Left ventricle myocardium inferior (tissue), 1 donor: ENCODE data around the gene EVL. TPM values are rescaled to one million over a fixed set of nuclear protein-coding genes. Genes with fewer than 3 reads are reported as not detected.
"Not testable (repeated sequence)": the region's sequence is repeated elsewhere in the genome, so short reads cannot be mapped to it uniquely, and the experiment has no call there.

Source experiments
- DNase-seq: peaks from one replicate; pipeline ENCODE4 v3.0.0-alpha.2; 2020
- H3K27ac ChIP-seq: fragments of 200-600 bp; replicated peaks from 2 replicates; pipeline ENCODE4 v1.8.0; 2021
- H3K27me3 ChIP-seq: fragments of 200-600 bp; 2 replicates; pipeline ENCODE4 v1.8.0; 2021; ENCODE audit warnings: low read depth
- H3K36me3 ChIP-seq: fragments of 200-600 bp; 2 replicates; pipeline ENCODE4 v1.8.0; 2021
- H3K4me1 ChIP-seq: fragments of 200-600 bp; 2 replicates; pipeline ENCODE4 v1.8.0; 2021
- H3K4me3 ChIP-seq: fragments of 200-600 bp; 2 replicates; pipeline ENCODE4 v1.8.0; 2021; ENCODE audit warnings: mild to moderate bottlenecking, moderate library complexity
- H3K9me3 ChIP-seq: fragments of 200-600 bp; replicated peaks from 2 replicates; pipeline ENCODE4 v1.8.0; 2021
- intact Hi-C: fragments of 100-400 bp; cut with micrococcal nuclease; formaldehyde crosslinking; loops from one replicate; pipeline ENCODE4 v1.11.0; 2022
- total RNA-seq: library from RNA; stranded (reverse); fragmentation: NEBNext Ultra II Directional; extraction: Animal tissue kit (Norgen Biotek cat#: 25700); gene quantifications from one replicate; pipeline ENCODE4 v1.2.1, GENCODE V29; 2021
- TF ChIP-seq, protein P1 (sequence below): fragments of 200-600 bp; IDR thresholded peaks from 2 replicates; pipeline ENCODE4 v1.8.0; 2021; ENCODE audit warnings: antibody characterized with exemption, mild to moderate bottlenecking, borderline replicate concordance
- donor health status: DM: no; HTN: yes; CAD: no; lungs with severe emphysema.

Gene EVL
- total RNA-seq, 1 donor from 2014 or later: 39.7 TPM

DNA sequence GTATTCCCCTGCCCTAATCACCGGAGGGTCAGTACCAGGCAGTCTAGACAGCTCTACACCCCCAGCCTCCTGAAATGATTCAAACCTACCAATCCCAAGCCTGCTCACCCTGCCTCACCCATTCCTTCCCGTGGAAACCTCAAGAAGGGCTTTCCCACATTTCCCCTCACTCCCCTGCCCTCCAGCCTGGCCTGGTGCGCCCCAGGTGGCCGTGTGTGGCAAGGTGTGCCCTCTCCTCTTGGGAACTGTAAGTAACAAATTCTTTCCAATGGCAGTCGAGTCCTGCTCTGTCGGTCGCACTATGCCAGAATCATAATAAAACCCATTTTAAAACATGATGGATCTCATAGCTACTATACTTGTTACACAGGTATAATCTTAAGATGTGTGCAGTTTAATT, 108.1 kb downstream of the EVL start:
- Histone ChIP-seq H3K4me3 (no peak overlapping the region), H3K9me3 (no peaks in the 10 kb centered on the region), H3K27me3 (peaks cover 31% of the 10 kb centered on the region), H3K27ac (no peak overlapping the region), H3K4me1 (no peaks in the 10 kb centered on the region), H3K36me3 (no peaks in the 10 kb centered on the region)
- intact Hi-C loops: no loop called here
- DNase-seq: no peak
- TF ChIP-seq, protein P1, sequence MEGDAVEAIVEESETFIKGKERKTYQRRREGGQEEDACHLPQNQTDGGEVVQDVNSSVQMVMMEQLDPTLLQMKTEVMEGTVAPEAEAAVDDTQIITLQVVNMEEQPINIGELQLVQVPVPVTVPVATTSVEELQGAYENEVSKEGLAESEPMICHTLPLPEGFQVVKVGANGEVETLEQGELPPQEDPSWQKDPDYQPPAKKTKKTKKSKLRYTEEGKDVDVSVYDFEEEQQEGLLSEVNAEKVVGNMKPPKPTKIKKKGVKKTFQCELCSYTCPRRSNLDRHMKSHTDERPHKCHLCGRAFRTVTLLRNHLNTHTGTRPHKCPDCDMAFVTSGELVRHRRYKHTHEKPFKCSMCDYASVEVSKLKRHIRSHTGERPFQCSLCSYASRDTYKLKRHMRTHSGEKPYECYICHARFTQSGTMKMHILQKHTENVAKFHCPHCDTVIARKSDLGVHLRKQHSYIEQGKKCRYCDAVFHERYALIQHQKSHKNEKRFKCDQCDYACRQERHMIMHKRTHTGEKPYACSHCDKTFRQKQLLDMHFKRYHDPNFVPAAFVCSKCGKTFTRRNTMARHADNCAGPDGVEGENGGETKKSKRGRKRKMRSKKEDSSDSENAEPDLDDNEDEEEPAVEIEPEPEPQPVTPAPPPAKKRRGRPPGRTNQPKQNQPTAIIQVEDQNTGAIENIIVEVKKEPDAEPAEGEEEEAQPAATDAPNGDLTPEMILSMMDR: no peak

DNA sequence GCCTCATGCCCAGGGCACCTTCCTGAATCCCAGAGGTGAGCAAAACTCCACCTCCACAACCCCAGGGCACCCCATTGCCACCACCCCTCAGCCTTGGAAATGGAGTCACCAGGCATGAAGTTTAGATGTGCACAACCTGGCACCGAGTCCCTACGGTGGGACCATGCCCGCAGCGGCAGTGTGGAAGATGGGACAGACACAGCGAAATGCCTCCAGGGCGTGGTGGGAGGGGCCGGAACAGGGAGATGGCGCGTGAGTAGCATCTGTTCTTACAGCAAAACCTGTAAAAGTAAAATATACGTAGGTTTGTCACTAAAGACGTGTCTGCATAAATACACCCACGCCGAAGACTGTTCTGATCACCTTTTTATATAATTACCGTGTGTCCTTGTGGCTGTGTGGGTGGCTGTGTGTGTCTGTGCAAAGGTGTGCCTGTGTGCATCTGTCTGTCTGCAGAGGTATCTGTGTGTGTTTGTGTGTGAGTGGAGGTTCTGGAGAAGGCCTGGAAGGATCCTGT, 111.6 kb downstream of the EVL start:
- H3K9me3 ChIP-seq: no peaks in the 10 kb centered on the region
- DNase-seq: no peak
- H3K27ac ChIP-seq: no peak overlapping the region
- intact Hi-C loops: no loop called here
- TF ChIP-seq, protein P1: no peak
- H3K36me3 ChIP-seq: no peaks in the 10 kb centered on the region
- no peaks in the 10 kb centered on the region for H3K4me1 ChIP-seq
- no peak overlapping the region for H3K4me3 ChIP-seq
- H3K27me3 ChIP-seq: peaks cover 23% of the 10 kb centered on the region

GRCh38 chr14:100178691-100179090, 113.5 kb downstream of the EVL start:
- DNase-seq: no peak
- no peaks in the 10 kb centered on the region for H3K36me3 ChIP-seq
- H3K27ac ChIP-seq: no peak overlapping the region
- TF ChIP-seq, protein P1: no peak
- H3K4me1 ChIP-seq: no peaks in the 10 kb centered on the region
- no peak overlapping the region for H3K4me3 ChIP-seq
- H3K27me3 ChIP-seq: peaks cover 12% of the 10 kb centered on the region
- no peaks in the 10 kb centered on the region for H3K9me3 ChIP-seq
- intact Hi-C loops: no loop called here

DNA sequence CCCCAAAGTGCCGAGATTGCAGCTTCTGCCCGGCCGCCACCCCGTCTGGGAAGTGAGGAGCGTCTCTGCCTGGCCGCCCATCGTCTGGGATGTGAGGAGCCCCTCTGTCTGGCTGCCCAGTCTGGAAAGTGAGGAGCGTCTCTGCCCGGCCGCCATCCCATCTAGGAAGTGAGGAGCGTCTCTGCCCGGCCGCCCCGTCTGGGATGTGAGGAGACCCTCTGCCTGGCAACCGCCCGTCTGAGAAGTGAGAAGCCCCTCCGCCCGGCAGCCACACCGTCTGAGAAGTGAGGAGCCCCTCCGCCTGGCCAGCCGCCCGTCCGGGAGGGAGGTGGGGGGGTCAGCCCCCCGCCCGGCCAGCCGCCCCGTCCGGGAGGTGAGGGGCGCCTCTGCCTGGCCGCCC, 115.4 kb downstream of the EVL start:
- intact Hi-C loops, H3K27me3 ChIP-seq, H3K27ac ChIP-seq, DNase-seq, H3K36me3 ChIP-seq, H3K4me3 ChIP-seq, H3K9me3 ChIP-seq, H3K4me1 ChIP-seq: not testable (repeated sequence)

GRCh38 chr14:100181876-100182551, 116.8 kb downstream of the EVL start:
- H3K27ac ChIP-seq, H3K4me1 ChIP-seq, H3K4me3 ChIP-seq, H3K36me3 ChIP-seq, DNase-seq, H3K27me3 ChIP-seq, H3K9me3 ChIP-seq, intact Hi-C loops: not testable (repeated sequence)

GRCh38 chr14:100187247-100187833, 122.1 kb downstream of the EVL start:
- H3K4me3 ChIP-seq: no peak overlapping the region
- H3K9me3 ChIP-seq: no peaks in the 10 kb centered on the region
- H3K4me1 ChIP-seq: peaks cover 9% of the 10 kb centered on the region
- no peak for DNase-seq
- H3K27me3 ChIP-seq: no peaks in the 10 kb centered on the region
- intact Hi-C loops: no loop called here
- H3K36me3 ChIP-seq: no peaks in the 10 kb centered on the region
- H3K27ac ChIP-seq: no peak overlapping the region
- TF ChIP-seq, protein P1: no peak
